Stomach (tissue), 4 donors: ENCODE results near the gene ADAM20.

Experiments
- CTCF ChIP-seq, 7 experiments: fragments of 450-650 bp in 4 of 7; fragments of 200-600 bp in 3 of 7; sonication (generic) in 3 of 7; IDR thresholded peaks; one replicate each; pipeline ENCODE4 v1.5.1; 2016 to 2019; ENCODE audit warnings: antibody characterized with exemption in 7 of 7, control low read depth in 2 of 7, mild to moderate bottlenecking in 1 of 7
- EP300 ChIP-seq: sonication (generic); formaldehyde crosslinking; IDR thresholded peaks from one replicate; pipeline ENCODE4 v1.6.1; 2017; ENCODE audit warnings: antibody characterized with exemption

DNA sequence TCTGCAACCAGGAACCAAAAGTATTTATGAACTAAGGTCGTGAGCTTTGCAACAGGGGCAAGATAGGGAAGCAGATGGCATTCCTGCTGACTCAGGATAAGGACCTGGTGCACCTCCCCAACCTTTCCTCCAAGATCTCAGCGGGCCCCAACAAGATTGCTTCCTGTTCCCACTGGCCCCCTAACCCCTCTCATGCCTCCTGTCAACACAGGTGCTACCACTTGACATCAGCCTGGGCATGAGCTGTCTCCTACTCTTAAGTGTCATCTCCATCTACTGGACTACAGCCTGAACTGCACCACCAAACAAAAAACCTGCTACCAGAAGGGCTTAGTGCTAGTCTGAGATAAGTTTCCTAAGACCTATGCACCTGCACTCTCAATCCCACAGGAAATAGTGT is 33.0 kb upstream of the ADAM20 start:
- TF ChIP-seq CTCF (IDR thresholded peaks at IDR 0.05) (peak in 4 of 7 experiments; percentile 23 to 55 (median 33)), EP300 (no peak)
